Tibial artery (tissue), 4 donors: Measurements from ENCODE around the gene TTC36.

ENCODE experiments used
- DNase-seq, 2 donors: peaks; one replicate each; pipeline ENCODE4 v3.0.0-alpha.2; 2019
- H3K27ac ChIP-seq, 2 donors: fragments of 200-600 bp; sonication (generic) in 1 of 2; 1 replicate in 1 of 2; 2 replicates in 1 of 2; pipeline ENCODE4 v1.5.1; 2018 to 2019; ENCODE audit warnings: mild to moderate bottlenecking in 1 of 2
- H3K27me3 ChIP-seq, 2 donors: fragments of 200-600 bp; sonication (generic) in 1 of 2; one replicate each; pipeline versions ENCODE4 v1.5.1 to v1.6.0; 2016 to 2019
- H3K36me3 ChIP-seq, 3 donors: fragments of 200-600 bp; sonication (generic) in 2 of 3; one replicate each; pipeline ENCODE4 v1.5.1; 2016 to 2019; ENCODE audit warnings: mild to moderate bottlenecking in 2 of 3
- H3K4me1 ChIP-seq, 4 donors: fragments of 200-600 bp; sonication (generic) in 2 of 4; 1 replicate in 3 of 4; 2 replicates in 1 of 4; pipeline ENCODE4 v1.5.1; 2016 to 2019
- H3K4me3 ChIP-seq, 2 donors: fragments of 200-600 bp; sonication (generic) in 1 of 2; 1 replicate in 1 of 2; 2 replicates in 1 of 2; pipeline ENCODE4 v1.5.1; 2018 to 2019; ENCODE audit warnings: mild to moderate bottlenecking in 2 of 2
- H3K9me3 ChIP-seq, 3 donors: fragments of 200-600 bp; sonication (generic) in 1 of 3; one replicate each; pipeline ENCODE4 v1.5.1; 2016 to 2019
- intact Hi-C: fragments of 100-400 bp; cut with DNase I; formaldehyde crosslinking; loops from one replicate; pipeline ENCODE4 v1.15.0; 2023; ENCODE audit warnings: low total_unique reads
- TF ChIP-seq, protein P1 (sequence below), 2 experiments: fragments of 200-600 bp in 1 of 2; fragments of 450-650 bp in 1 of 2; IDR thresholded peaks; one replicate each; pipeline ENCODE4 v1.5.1; 2017 to 2019; ENCODE audit warnings: antibody characterized with exemption in 2 of 2, mild to moderate bottlenecking in 1 of 2, moderate library complexity in 1 of 2

Gene TTC36

DNA sequence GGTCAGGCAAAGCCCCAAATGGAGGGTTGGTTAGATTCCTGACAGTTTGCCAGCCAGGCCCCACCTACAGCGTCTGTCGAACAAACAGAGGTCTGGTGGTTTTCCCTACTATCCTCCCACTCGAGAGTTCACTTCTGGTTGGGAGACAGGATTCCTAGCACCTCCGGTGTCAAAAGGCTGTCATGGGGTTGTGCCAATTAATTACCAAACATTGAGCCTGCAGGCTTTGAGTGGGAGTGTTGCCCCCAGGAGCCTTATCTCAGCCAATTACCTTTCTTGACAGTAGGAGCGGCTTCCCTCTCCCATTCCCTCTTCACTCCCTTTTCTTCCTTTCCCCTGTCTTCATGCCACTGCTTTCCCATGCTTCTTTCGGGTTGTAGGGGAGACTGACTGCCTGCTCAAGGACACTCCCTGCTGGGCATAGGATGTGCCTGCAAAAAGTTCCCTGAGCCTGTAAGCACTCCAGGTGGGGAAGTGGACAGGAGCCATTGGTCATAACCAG lies 4.7 kb upstream of the TTC36 start:
- no peak for DNase-seq
- TF ChIP-seq, protein P1, sequence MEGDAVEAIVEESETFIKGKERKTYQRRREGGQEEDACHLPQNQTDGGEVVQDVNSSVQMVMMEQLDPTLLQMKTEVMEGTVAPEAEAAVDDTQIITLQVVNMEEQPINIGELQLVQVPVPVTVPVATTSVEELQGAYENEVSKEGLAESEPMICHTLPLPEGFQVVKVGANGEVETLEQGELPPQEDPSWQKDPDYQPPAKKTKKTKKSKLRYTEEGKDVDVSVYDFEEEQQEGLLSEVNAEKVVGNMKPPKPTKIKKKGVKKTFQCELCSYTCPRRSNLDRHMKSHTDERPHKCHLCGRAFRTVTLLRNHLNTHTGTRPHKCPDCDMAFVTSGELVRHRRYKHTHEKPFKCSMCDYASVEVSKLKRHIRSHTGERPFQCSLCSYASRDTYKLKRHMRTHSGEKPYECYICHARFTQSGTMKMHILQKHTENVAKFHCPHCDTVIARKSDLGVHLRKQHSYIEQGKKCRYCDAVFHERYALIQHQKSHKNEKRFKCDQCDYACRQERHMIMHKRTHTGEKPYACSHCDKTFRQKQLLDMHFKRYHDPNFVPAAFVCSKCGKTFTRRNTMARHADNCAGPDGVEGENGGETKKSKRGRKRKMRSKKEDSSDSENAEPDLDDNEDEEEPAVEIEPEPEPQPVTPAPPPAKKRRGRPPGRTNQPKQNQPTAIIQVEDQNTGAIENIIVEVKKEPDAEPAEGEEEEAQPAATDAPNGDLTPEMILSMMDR (IDR thresholded peaks at IDR 0.05): peak in 1 of 2 experiments; percentile 11
- H3K4me3 ChIP-seq: no peak overlapping the region
- H3K36me3 ChIP-seq: peaks cover 54 to 76% (median 76%) of the 10 kb centered on the region in 3 donors
- intact Hi-C loops: no loop called here
- no peaks in the 10 kb centered on the region for H3K27me3 ChIP-seq
- no peaks in the 10 kb centered on the region for H3K9me3 ChIP-seq
- H3K4me1 ChIP-seq: peaks cover 0 to 17% (median 0%) of the 10 kb centered on the region in 4 donors
- no peak overlapping the region for H3K27ac ChIP-seq

GRCh38 chr11:118524356-118524755 lies 2.9 kb upstream of the TTC36 start:
- no peak for DNase-seq
- peaks cover 45 to 60% (median 60%) of the 10 kb centered on the region in 3 donors for H3K36me3 ChIP-seq
- H3K27ac ChIP-seq: no peak overlapping the region

GRCh38 chr11:118524757-118525470 lies 2.4 kb upstream of the TTC36 start:
- no peak overlapping the region for H3K27ac ChIP-seq
- H3K4me1 ChIP-seq: peaks cover 0 to 31% (median 3%) of the 10 kb centered on the region in 4 donors
- no peaks in the 10 kb centered on the region for H3K9me3 ChIP-seq
- TF ChIP-seq, protein P1 (IDR thresholded peaks at IDR 0.05): no peak
- no peak for DNase-seq
- intact Hi-C loops: no loop called here
- no peaks in the 10 kb centered on the region for H3K27me3 ChIP-seq
- H3K36me3 ChIP-seq: peaks cover 39 to 55% (median 55%) of the 10 kb centered on the region in 3 donors
- no peak overlapping the region for H3K4me3 ChIP-seq

More at GRCh38 chr11:118524356-118524755, 2.9 kb upstream of the TTC36 start:
- H3K9me3 ChIP-seq: no peaks in the 10 kb centered on the region
- peaks cover 0 to 25% (median under 1%) of the 10 kb centered on the region in 4 donors for H3K4me1 ChIP-seq
- no peaks in the 10 kb centered on the region for H3K27me3 ChIP-seq
- intact Hi-C loops: no loop called here
- H3K4me3 ChIP-seq: no peak overlapping the region
- TF ChIP-seq, protein P1 (IDR thresholded peaks at IDR 0.05): no peak

GRCh38 chr11:118526688-118527087 lies 586 bp upstream of the TTC36 start:
- Histone ChIP-seq H3K36me3 (peaks cover 22 to 37% (median 37%) of the 10 kb centered on the region in 3 donors), H3K27ac (no peak overlapping the region), H3K4me3 (no peak overlapping the region), H3K9me3 (no peaks in the 10 kb centered on the region), H3K4me1 (peaks cover 0 to 38% (median 10%) of the 10 kb centered on the region in 4 donors), H3K27me3 (no peaks in the 10 kb centered on the region)
- intact Hi-C loops: no loop called here
- no peak for DNase-seq
- TF ChIP-seq, protein P1 (IDR thresholded peaks at IDR 0.05): no peak

DNA sequence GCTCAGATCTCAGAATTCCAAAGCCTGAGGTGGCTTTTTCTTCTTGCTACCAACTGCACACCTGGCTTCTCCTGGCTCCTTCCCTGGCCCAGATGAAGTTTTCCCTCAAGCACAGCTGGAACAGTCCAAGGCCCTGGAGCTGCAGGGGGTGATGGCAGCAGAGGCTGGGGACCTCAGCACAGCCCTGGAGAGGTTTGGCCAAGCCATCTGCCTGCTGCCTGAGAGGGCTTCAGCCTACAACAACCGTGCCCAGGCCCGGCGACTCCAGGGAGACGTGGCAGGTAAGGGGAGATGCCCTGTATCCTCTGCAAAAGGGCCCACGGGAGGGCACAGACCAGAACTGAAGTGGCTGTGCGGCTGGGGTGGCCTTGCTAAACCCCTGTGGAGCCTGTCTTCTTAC lies 1.2 kb downstream of the TTC36 start:
- no peak for DNase-seq
- H3K4me3 ChIP-seq: no peak overlapping the region
- intact Hi-C loops: no loop called here
- H3K36me3 ChIP-seq: peaks cover 4 to 28% (median 19%) of the 10 kb centered on the region in 3 donors
- TF ChIP-seq, protein P1 (IDR thresholded peaks at IDR 0.05): no peak
- no peaks in the 10 kb centered on the region for H3K9me3 ChIP-seq
- H3K27me3 ChIP-seq: no peaks in the 10 kb centered on the region
- peaks cover 0 to 36% (median 15%) of the 10 kb centered on the region in 4 donors for H3K4me1 ChIP-seq
- no peak overlapping the region for H3K27ac ChIP-seq
